Spleen (tissue), 13 donors: ENCODE measurements around the gene PDCD1. TPM values are rescaled to one million over a fixed set of nuclear protein-coding genes. Genes with fewer than 3 reads are reported as not detected.
A peak's percentile ranks its signal among the peaks of the same experiment; 100 is the strongest.
"Not testable (repeated sequence)": the region's sequence is repeated elsewhere in the genome, so short reads cannot be mapped to it uniquely, and the experiment has no call there.

Source experiments
- DNase-seq: peaks from one replicate; pipeline ENCODE4 v3.0.0-alpha.2; 2020
- H3K27ac ChIP-seq, 8 donors: fragments of 200-600 bp; sonication (generic) in 7 of 8; 1 replicate in 4 of 8; 2 replicates in 4 of 8; pipeline versions ENCODE4 v1.5.0 to v1.8.0; 2016 to 2021; ENCODE audit warnings: inconsistent platforms in 4 of 8, mild to moderate bottlenecking in 4 of 8, moderate library complexity in 1 of 8
- H3K27me3 ChIP-seq, 7 donors: fragments of 200-600 bp; sonication (generic) in 6 of 7; replicated peaks in 1 of 7; 1 replicate in 4 of 7; 2 replicates in 3 of 7; pipeline versions ENCODE4 v1.5.0 to v1.8.0; 2016 to 2021; ENCODE audit warnings: inconsistent platforms in 3 of 7, mild to moderate bottlenecking in 1 of 7
- H3K36me3 ChIP-seq, 6 donors: fragments of 200-600 bp; sonication (generic) in 5 of 6; 1 replicate in 4 of 6; 2 replicates in 2 of 6; pipeline versions ENCODE4 v1.5.0 to v1.8.0; 2016 to 2021; ENCODE audit warnings: inconsistent platforms in 2 of 6
- H3K4me1 ChIP-seq, 6 donors: fragments of 200-600 bp; sonication (generic) in 5 of 6; 1 replicate in 3 of 6; 2 replicates in 3 of 6; pipeline versions ENCODE4 v1.5.0 to v1.8.0; 2016 to 2021; ENCODE audit warnings: inconsistent platforms in 3 of 6
- H3K4me3 ChIP-seq, 8 donors: fragments of 200-600 bp; sonication (generic) in 7 of 8; 1 replicate in 4 of 8; 2 replicates in 4 of 8; pipeline versions ENCODE4 v1.5.0 to v1.8.0; 2016 to 2021; ENCODE audit warnings: inconsistent platforms in 4 of 8, mild to moderate bottlenecking in 4 of 8, moderate library complexity in 2 of 8
- H3K9me3 ChIP-seq, 8 donors: fragments of 200-600 bp; sonication (generic) in 7 of 8; 1 replicate in 4 of 8; 2 replicates in 4 of 8; pipeline versions ENCODE4 v1.5.0 to v1.8.0; 2016 to 2021; ENCODE audit warnings: inconsistent platforms in 4 of 8
- POLR2A ChIP-seq, 3 donors: fragments of 450-650 bp; IDR thresholded peaks; one replicate each; pipeline ENCODE4 v1.5.1; 2017; ENCODE audit warnings: antibody characterized with exemption in 3 of 3, mild to moderate bottlenecking in 1 of 3
- POLR2AphosphoS5 ChIP-seq, 3 donors: sonication (generic); formaldehyde crosslinking; IDR thresholded peaks; one replicate each; pipeline ENCODE4 v1.5.1; 2017; ENCODE audit warnings: antibody characterized with exemption in 3 of 3
- WGBS, 5 donors: extraction: QIAGEN DNeasy Blood & Tissue Kit in 3 of 5; methylation state at CpG; one replicate each; pipeline versions ENCODE4 v1.1.5 to v1.1.7; 2013 to 2018; 5-methylcytosine and 5-hydroxymethylcytosine counted together
- intact Hi-C: fragments of 100-400 bp; cut with DNase I; formaldehyde crosslinking; loops from one replicate; pipeline ENCODE4 v1.15.0; 2023; ENCODE audit warnings: low total_unique reads
- long read RNA-seq, 2 donors: transcript quantifications; one replicate each; lab custom pipeline, GENCODE V29; 2026
- polyA plus RNA-seq, 3 donors: library from polyadenylated mRNA; stranded (reverse); fragments of 200-250 nt; gene quantifications; one replicate each; pipeline ENCODE4 v1.2.1, GENCODE V29; 2013
- total RNA-seq, 7 donors: library from RNA; depleted of rRNA in 3 of 7; stranded (reverse); fragments of >200 nt in 3 of 7; fragmentation: NEBNext Ultra II Directional in 4 of 7; extraction: Animal tissue kit (Norgen Biotek cat#: 25700) in 4 of 7; gene quantifications; one replicate each; pipeline versions ENCODE4 v1.1.0 to v1.2.1, GENCODE V29; 2016 to 2021
- TF ChIP-seq, protein P1 (sequence below), 11 experiments: fragments of 200-600 bp in 7 of 11; fragments of 450-650 bp in 4 of 11; sonication (generic) in 4 of 11; IDR thresholded peaks in 8 of 11; conservative IDR thresholded peaks in 3 of 11; 1 replicate in 7 of 11; 2 replicates in 4 of 11; pipeline versions ENCODE4 v1.4.0 to v1.8.0; 2016 to 2021; ENCODE audit warnings: antibody characterized with exemption in 11 of 11, inconsistent platforms in 4 of 11, mild to moderate bottlenecking in 1 of 11
- donor health status: healthy with polysubstance abuse.
- donor health status: DM: no; HTN: no; CAD: no; lungs with moderate emphysema.
- donor health status: DM: no; HTN: no; CAD: no.
- donor health status: Bipolar disorder and iron deficiency.
- donor health status: healthy.
- donor health status: DM: no; HTN: no; CAD: no.
- donor health status: DM: yes; HTN: yes; CAD: no.

PDCD1 gene
- 1 to 10 TPM; 3.1 to 7.9 (median 5.4) TPM for total RNA-seq
- 1 to 10 TPM; 2.7 to 7.3 (median 5.2) TPM for polyA plus RNA-seq
- long read RNA-seq, donor 1, result 0 reads
- long read RNA-seq, donor 2, partial matches to known transcripts, result 0 of 1 reads
- long read RNA-seq, donor 2, other reads (novel, unspliced or antisense), result 0 of 1 reads

DNA sequence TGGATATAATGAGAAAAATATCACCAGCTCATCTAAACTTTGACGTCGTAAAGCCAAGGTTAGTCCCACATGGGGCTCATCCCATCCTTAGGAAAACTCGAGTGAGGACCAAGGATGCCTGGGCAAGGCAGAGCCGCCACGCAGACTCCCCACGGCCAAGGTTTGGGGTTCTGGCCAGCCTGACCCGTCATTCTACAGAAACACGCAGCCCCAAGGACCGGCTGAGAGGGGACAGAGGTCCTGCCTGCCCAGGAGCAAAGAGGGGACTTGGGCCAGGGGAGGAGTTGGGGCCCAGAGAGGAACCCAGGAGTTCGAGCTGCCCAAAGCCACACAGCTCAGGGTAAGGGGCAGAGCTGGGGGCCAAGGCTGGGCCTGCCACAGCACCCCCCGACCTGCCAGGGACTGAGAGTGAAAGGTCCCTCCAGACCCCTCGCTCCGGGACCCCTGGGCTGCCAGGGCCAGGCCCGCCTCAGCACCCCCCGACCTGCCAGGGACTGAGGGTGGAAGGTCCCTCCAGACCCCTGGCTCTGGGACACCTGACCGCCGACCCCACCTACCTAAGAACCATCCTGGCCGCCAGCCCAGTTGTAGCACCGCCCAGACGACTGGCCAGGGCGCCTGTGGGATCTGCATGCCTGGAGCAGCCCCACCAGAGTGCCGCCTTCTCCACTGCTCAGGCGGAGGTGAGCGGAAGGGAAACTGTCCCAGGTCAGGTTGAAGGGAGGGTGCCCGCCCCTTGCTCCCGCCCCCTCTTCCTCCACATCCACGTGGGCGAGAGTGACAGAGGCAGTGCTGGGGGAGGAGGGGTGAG is at the start of gene PDCD1:
Gene PDCD1, minus strand, starts transcription at position 689 of the 811 bp plus-strand sequence. Its CDS starts 56 bp downstream, at position 633.
- TF ChIP-seq, protein P1, sequence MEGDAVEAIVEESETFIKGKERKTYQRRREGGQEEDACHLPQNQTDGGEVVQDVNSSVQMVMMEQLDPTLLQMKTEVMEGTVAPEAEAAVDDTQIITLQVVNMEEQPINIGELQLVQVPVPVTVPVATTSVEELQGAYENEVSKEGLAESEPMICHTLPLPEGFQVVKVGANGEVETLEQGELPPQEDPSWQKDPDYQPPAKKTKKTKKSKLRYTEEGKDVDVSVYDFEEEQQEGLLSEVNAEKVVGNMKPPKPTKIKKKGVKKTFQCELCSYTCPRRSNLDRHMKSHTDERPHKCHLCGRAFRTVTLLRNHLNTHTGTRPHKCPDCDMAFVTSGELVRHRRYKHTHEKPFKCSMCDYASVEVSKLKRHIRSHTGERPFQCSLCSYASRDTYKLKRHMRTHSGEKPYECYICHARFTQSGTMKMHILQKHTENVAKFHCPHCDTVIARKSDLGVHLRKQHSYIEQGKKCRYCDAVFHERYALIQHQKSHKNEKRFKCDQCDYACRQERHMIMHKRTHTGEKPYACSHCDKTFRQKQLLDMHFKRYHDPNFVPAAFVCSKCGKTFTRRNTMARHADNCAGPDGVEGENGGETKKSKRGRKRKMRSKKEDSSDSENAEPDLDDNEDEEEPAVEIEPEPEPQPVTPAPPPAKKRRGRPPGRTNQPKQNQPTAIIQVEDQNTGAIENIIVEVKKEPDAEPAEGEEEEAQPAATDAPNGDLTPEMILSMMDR (IDR thresholded peaks at IDR 0.05 in 8 of 11, conservative IDR thresholded peaks at IDR 0.05 in 3 of 11), result no peak
- TF ChIP-seq POLR2AphosphoS5 (IDR thresholded peaks at IDR 0.05) (peak; percentile 61 to 70 (median 70)), POLR2A (IDR thresholded peaks at IDR 0.05) (no peak)
- peak; percentile 86 for DNase-seq
- H3K36me3 ChIP-seq, result no peaks in the 10 kb centered on the region
- WGBS, 5 donors, result 47 to 69% (median 61%) methylated on average over 15 to 28 of the region's 28 CpGs
- peak within 1 kb of the TSS in 6 of 8 donors; percentile 23 to 65 (median 32) for H3K4me3 ChIP-seq
- intact Hi-C loops, result no loop called here
- peaks cover 0 to 70% (median 14%) of the 10 kb centered on the region in 7 donors for H3K27me3 ChIP-seq
- no peaks in the 10 kb centered on the region for H3K9me3 ChIP-seq
- H3K27ac ChIP-seq, result peak within 1 kb of the TSS; percentile 5 to 87 (median 72)
- H3K4me1 ChIP-seq, result peaks cover 7 to 52% (median 28%) of the 10 kb centered on the region in 6 donors

DNA sequence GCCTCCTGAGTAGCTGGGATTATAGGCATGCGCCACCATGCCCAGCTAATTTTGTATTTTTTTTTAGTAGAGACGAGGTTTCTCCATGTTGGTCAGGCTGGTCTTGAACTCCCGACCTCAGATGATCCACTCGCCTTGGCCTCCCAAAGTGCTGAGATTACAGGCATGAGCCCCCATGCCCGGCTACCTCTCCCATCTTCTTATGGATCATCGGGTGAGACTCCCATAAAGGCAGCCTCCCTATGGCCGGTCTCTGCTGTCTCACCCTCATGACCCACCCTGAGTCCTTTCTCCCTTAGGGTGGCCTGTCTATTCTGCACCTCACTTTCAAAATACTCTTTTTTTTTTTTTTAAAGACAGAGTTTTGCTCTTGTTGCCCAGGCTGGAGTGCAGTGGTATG is 49.1 kb upstream of the PDCD1 start:
- H3K4me3 ChIP-seq, H3K9me3 ChIP-seq, H3K27me3 ChIP-seq, H3K27ac ChIP-seq, H3K4me1 ChIP-seq, intact Hi-C loops: not testable (repeated sequence)
- DNase-seq, result peak; percentile 33
- 89 to 96% (median 94%) methylated on average over 7 of the region's 7 CpGs for WGBS, 5 donors
- H3K36me3 ChIP-seq, result peaks cover 0 to 42% (median 2%) of the 10 kb centered on the region in 6 donors

DNA sequence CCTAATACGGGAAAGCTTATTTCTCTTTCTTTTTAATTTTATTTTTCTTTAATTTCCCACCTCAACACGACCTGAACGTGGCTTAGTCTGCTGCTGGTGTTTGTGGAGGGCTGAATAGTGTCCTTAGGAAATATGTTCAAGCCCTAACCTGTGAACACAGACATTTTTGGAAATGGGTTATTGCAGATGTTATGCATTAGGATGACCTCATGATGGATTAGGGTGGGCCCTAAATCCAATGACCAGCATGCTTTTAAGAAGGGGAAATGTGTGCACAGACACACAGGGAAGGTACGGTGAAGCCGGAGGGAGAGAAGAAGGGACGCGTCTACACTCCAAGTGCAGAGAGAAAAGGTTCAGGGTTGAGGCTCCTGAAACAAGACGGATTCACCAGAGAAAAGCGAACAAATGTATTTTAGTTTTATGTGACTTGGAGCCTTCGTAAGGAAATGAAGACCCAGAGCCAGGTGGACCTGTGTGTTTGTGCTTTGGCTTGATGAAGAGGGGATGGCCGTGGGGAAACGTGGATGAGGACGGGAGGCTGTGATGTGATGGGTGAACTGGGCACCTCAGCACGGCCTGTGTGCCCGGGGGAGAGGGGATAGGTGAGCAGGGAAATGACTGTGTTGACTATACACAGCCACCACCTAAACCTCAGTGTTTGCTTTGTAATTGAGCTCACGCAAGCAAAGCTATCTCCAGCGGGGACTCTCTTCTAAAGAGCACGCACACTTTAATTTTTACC is 48.3 kb upstream of the PDCD1 start:
- H3K27me3 ChIP-seq, result no peaks in the 10 kb centered on the region
- peaks cover 0 to under 1% (median 0%) of the 10 kb centered on the region in 8 donors for H3K9me3 ChIP-seq
- intact Hi-C loops, result no loop called here
- peaks cover 0 to 44% (median 2%) of the 10 kb centered on the region in 6 donors for H3K36me3 ChIP-seq
- H3K4me3 ChIP-seq, result no peak overlapping the region
- WGBS, 5 donors, result 92 to 97% (median 93%) methylated on average over 18 of the region's 18 CpGs
- peak; percentile 42 for DNase-seq
- H3K27ac ChIP-seq, result no peak overlapping the region
- peaks cover 0 to 6% (median 0%) of the 10 kb centered on the region in 6 donors for H3K4me1 ChIP-seq
- no peak for TF ChIP-seq POLR2A (IDR thresholded peaks at IDR 0.05)
- TF ChIP-seq, protein P1 (IDR thresholded peaks at IDR 0.05 in 8 of 11, conservative IDR thresholded peaks at IDR 0.05 in 3 of 11), result no peak
- no peak for TF ChIP-seq POLR2AphosphoS5 (IDR thresholded peaks at IDR 0.05)

DNA sequence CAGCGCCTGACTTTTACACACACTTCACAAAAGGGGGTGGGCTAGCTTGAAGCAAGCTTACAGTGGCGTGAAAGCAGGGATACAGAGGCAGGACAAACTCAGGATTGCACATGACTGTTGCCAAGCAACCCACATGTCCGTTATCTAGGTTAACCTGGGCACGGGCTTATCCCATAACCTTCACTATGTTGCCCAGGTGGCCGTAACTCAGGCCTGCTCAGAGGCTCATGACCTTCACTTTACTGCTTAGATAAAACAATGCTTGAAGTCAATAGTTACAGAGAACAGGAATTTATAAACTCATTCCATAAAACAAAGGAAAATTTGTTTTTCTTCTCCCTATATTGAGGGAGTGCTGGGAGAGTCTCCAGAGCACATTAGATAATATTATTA is 47.7 kb upstream of the PDCD1 start:
- Histone ChIP-seq H3K36me3 (peaks cover 0 to 44% (median 2%) of the 10 kb centered on the region in 6 donors), H3K4me1 (peaks cover 0 to 12% (median 0%) of the 10 kb centered on the region in 6 donors)
- H3K4me3 ChIP-seq, DNase-seq, H3K27me3 ChIP-seq, H3K9me3 ChIP-seq, intact Hi-C loops, H3K27ac ChIP-seq: not testable (repeated sequence)
- WGBS, 5 donors, result 91 to 96% (median 94%) methylated on average over 5 of the region's 5 CpGs
